Neural cell (in vitro differentiated cells): ENCODE measurements around the gene SEPTIN8. TPM values are rescaled to one million over a fixed set of nuclear protein-coding genes. Genes with fewer than 3 reads are reported as not detected.

Experiments used
- H2AFZ ChIP-seq: fragments of 200-600, 300-800 bp; sonication (generic), shearing (Covaris generic); 2 replicates; pipeline ENCODE4 v1.6.0; 2014; ENCODE audit warnings: low read depth, mild to moderate bottlenecking, antibody characterized with exemption, low read length, moderate library complexity
- H3F3A ChIP-seq: fragments of 200-600 bp; shearing (Covaris generic); 2 replicates; pipeline ENCODE4 v1.6.1; 2016; ENCODE audit warnings: mild to moderate bottlenecking, moderate library complexity, mixed read lengths, antibody characterized with exemption, low read length; ENCODE audit not compliant: insufficient read depth, poor library complexity, severe bottlenecking
- H3K27ac ChIP-seq: fragments of 200-600, 300-800 bp; sonication (generic), shearing (Covaris generic); 2 replicates; pipeline ENCODE4 v1.5.1; 2014; ENCODE audit warnings: mild to moderate bottlenecking, low read length, moderate library complexity
- H3K27me3 ChIP-seq: fragments of 300-800, 200-600 bp; sonication (generic), shearing (Covaris generic); 2 replicates; pipeline ENCODE4 v1.6.0; 2014; ENCODE audit warnings: mild to moderate bottlenecking, low read depth, low read length, moderate library complexity; ENCODE audit not compliant: insufficient read depth
- H3K36me3 ChIP-seq: fragments of 300-800, 200-600 bp; sonication (generic), shearing (Covaris generic); 2 replicates; pipeline ENCODE4 v1.5.1; 2014; ENCODE audit warnings: mild to moderate bottlenecking, antibody characterized with exemption, low read length, moderate library complexity; ENCODE audit not compliant: insufficient read depth
- H3K4me2 ChIP-seq: fragments of 300-800, 200-600 bp; sonication (generic), shearing (Covaris generic); 2 replicates; pipeline ENCODE4 v1.6.0; 2014; ENCODE audit warnings: mild to moderate bottlenecking, low read length
- H3K4me3 ChIP-seq: fragments of 300-800, 200-600 bp; sonication (generic), shearing (Covaris generic); 2 replicates; pipeline ENCODE4 v1.5.1; 2014; ENCODE audit warnings: mild to moderate bottlenecking, low read length, moderate library complexity
- H3K79me2 ChIP-seq: fragments of 200-600 bp; shearing (Covaris generic); replicated peaks from 2 replicates; pipeline ENCODE4 v1.6.0; 2014; ENCODE audit warnings: mild to moderate bottlenecking, low read length, moderate library complexity; ENCODE audit not compliant: insufficient read depth
- H3K9ac ChIP-seq: fragments of 300-800, 200-600 bp; sonication (generic), shearing (Covaris generic); 2 replicates; pipeline ENCODE4 v1.6.1; 2016; ENCODE audit warnings: mild to moderate bottlenecking, low read length, mixed read lengths
- H3K9me2 ChIP-seq: fragments of 200-600 bp; shearing (Covaris generic); 2 replicates; pipeline ENCODE4 v1.6.1; 2016; ENCODE audit warnings: mild to moderate bottlenecking, low read length, mixed read lengths; ENCODE audit not compliant: insufficient read depth
- H3K9me3 ChIP-seq: fragments of 200-600, 300-800 bp; sonication (generic), shearing (Covaris generic); 2 replicates; pipeline ENCODE4 v1.6.1; 2016; ENCODE audit warnings: mild to moderate bottlenecking, mixed run types, low read length, moderate library complexity, mixed read lengths
- H4K20me1 ChIP-seq: fragments of 200-600 bp; shearing (Covaris generic); 2 replicates; pipeline ENCODE4 v1.6.1; 2016; ENCODE audit warnings: mild to moderate bottlenecking, mixed run types; ENCODE audit not compliant: insufficient read depth
- EP300 ChIP-seq: fragments of 450-650 bp; conservative IDR thresholded peaks from 2 replicates; pipeline ENCODE4 v1.6.1; 2014; ENCODE audit warnings: antibody characterized with exemption, mild to moderate bottlenecking, moderate library complexity; ENCODE audit not compliant: poor library complexity, severe bottlenecking
- EZH2 ChIP-seq: fragments of 200-600, 300-800 bp; shearing (Covaris generic), sonication (generic); IDR thresholded peaks from 2 replicates; pipeline ENCODE4 v1.6.1; 2014; ENCODE audit warnings: antibody characterized with exemption, low read length, borderline replicate concordance, mild to moderate bottlenecking; ENCODE audit not compliant: insufficient read depth, poor library complexity, severe bottlenecking
- MXI1 ChIP-seq: fragments of 450-650 bp; conservative IDR thresholded peaks from 2 replicates; pipeline ENCODE4 v1.6.1; 2014; ENCODE audit warnings: antibody characterized with exemption, mild to moderate bottlenecking; ENCODE audit not compliant: poor library complexity, severe bottlenecking
- POLR2AphosphoS5 ChIP-seq: IDR thresholded peaks from 2 replicates; pipeline ENCODE4 v1.6.1; 2012
- RAD21 ChIP-seq: fragments of 450-650 bp; conservative IDR thresholded peaks from 2 replicates; pipeline ENCODE4 v1.6.1; 2014; ENCODE audit warnings: antibody characterized with exemption, mild to moderate bottlenecking, moderate library complexity
- SMC3 ChIP-seq: fragments of 450-650 bp; conservative IDR thresholded peaks from 2 replicates; pipeline ENCODE4 v1.6.1; 2014; ENCODE audit warnings: antibody characterized with exemption, mild to moderate bottlenecking, moderate library complexity; ENCODE audit not compliant: poor library complexity
- TAF1 ChIP-seq: IDR thresholded peaks from 2 replicates; pipeline ENCODE4 v1.6.1; 2012; ENCODE audit warnings: low read depth
- polyA plus RNA-seq: library from polyadenylated mRNA; depleted of rRNA; stranded (reverse); fragments of >200 nt; gene quantifications from 2 replicates; pipeline ENCODE4 v1.2.3, GENCODE V29; 2014
- TF ChIP-seq, protein P1 (sequence below): IDR thresholded peaks from 2 replicates; pipeline ENCODE4 v1.6.1; 2012; ENCODE audit warnings: borderline replicate concordance
- TF ChIP-seq, protein P2 (sequence below): fragments of 450-650 bp; IDR thresholded peaks from 2 replicates; pipeline ENCODE4 v1.5.1; 2014; ENCODE audit warnings: antibody characterized with exemption, mild to moderate bottlenecking, moderate library complexity; ENCODE audit not compliant: poor library complexity, severe bottlenecking

The SEPTIN8 gene
- polyA plus RNA-seq, 1 donor from 2014 or later: 37.7 TPM

DNA sequence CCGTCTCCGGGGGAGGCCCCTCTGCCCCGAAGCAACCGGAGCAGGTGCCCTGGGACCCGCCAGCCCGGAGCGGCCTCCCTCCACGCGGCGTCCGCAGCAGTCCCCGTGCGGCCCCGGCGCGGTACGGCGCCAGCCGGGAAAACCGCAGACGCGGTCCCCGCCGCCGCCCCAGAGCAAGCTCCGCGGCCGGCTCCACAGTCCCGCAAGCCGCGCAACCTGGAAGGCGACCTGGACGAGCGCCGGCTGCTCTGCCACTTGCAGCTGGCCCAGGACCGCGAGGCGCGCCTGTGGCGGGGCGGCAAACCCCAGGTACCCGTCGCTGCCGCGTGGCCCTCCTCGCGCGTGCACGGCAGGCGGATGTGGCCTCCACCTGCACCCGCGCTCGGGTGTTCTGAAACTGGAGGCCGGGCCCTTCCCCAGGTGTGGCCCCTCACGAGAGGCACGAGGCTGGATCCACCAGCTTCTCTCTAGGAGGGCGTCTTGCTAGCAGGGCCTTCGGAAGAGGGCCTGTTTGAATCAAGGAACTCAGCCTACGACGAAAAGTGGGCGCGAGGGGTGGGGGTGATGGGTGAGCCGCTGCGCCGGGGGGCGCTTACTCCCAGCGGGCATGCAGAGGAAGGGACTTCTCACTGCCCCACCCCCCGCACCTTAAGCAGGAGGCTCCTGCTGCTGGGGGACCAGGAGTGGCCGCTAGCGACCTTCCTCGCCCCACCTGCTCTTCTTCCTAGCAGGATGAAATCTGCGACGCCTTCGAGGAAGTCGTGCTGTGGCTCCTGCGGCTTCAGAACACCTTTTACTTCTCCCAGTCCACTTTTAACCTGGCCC lies 29.2 kb downstream of the SEPTIN8 start:
- Histone ChIP-seq H3K36me3 (no peaks in the 10 kb centered on the region), H3K9me2 (no peaks in the 10 kb centered on the region), H3K27ac (no peak overlapping the region), H3K9me3 (no peaks in the 10 kb centered on the region), H3F3A (no peaks in the 10 kb centered on the region), H3K9ac (no peak overlapping the region), H3K27me3 (peaks cover 44% of the 10 kb centered on the region), H3K79me2 (no peaks in the 10 kb centered on the region), H4K20me1 (no peaks in the 10 kb centered on the region), H3K4me2 (no peak overlapping the region), H3K4me3 (peak overlapping the region; percentile 55), H2AFZ (no peak overlapping the region)
- TF ChIP-seq, protein P1, sequence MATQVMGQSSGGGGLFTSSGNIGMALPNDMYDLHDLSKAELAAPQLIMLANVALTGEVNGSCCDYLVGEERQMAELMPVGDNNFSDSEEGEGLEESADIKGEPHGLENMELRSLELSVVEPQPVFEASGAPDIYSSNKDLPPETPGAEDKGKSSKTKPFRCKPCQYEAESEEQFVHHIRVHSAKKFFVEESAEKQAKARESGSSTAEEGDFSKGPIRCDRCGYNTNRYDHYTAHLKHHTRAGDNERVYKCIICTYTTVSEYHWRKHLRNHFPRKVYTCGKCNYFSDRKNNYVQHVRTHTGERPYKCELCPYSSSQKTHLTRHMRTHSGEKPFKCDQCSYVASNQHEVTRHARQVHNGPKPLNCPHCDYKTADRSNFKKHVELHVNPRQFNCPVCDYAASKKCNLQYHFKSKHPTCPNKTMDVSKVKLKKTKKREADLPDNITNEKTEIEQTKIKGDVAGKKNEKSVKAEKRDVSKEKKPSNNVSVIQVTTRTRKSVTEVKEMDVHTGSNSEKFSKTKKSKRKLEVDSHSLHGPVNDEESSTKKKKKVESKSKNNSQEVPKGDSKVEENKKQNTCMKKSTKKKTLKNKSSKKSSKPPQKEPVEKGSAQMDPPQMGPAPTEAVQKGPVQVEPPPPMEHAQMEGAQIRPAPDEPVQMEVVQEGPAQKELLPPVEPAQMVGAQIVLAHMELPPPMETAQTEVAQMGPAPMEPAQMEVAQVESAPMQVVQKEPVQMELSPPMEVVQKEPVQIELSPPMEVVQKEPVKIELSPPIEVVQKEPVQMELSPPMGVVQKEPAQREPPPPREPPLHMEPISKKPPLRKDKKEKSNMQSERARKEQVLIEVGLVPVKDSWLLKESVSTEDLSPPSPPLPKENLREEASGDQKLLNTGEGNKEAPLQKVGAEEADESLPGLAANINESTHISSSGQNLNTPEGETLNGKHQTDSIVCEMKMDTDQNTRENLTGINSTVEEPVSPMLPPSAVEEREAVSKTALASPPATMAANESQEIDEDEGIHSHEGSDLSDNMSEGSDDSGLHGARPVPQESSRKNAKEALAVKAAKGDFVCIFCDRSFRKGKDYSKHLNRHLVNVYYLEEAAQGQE: no peak
- no peak for TF ChIP-seq SMC3
- TF ChIP-seq EZH2: no peak
- TF ChIP-seq TAF1: no peak
- TF ChIP-seq, protein P2, sequence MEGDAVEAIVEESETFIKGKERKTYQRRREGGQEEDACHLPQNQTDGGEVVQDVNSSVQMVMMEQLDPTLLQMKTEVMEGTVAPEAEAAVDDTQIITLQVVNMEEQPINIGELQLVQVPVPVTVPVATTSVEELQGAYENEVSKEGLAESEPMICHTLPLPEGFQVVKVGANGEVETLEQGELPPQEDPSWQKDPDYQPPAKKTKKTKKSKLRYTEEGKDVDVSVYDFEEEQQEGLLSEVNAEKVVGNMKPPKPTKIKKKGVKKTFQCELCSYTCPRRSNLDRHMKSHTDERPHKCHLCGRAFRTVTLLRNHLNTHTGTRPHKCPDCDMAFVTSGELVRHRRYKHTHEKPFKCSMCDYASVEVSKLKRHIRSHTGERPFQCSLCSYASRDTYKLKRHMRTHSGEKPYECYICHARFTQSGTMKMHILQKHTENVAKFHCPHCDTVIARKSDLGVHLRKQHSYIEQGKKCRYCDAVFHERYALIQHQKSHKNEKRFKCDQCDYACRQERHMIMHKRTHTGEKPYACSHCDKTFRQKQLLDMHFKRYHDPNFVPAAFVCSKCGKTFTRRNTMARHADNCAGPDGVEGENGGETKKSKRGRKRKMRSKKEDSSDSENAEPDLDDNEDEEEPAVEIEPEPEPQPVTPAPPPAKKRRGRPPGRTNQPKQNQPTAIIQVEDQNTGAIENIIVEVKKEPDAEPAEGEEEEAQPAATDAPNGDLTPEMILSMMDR: no peak
- TF ChIP-seq MXI1: no peak
- no peak for TF ChIP-seq POLR2AphosphoS5
- no peak for TF ChIP-seq RAD21
- no peak for TF ChIP-seq EP300

DNA sequence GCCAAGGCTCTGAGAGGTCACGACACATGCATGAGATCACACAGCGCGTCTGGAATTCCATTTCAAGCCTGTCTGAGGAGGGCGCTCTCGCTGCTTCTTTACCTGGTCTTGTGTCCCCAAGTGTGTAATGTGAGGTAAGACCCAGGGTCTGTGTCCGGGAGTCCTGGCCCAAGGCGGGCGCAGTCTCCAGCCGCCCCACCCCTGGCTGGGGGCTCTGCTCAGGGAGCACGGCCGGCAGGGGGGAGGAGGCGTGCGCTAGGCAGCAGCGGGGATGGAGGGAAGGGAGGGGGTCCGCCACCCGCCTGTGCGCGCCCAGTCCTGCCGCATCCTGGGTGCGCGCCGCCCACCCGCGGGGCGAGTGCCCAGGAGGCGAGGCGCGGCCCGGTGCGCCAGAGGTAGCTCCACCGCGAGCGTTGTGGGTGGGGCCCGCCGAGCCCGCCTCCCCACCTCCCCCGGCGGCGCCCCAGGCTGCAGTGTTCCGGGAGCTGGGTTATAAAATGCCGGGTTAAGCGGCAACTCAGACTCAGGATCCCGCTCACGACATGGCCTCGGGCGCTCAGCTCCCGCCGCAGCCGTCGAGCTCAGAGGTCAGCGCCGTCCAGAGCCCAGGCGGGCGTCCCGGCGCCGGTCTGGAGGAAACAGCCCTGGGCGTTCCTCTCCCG lies 30.0 kb downstream of the SEPTIN8 start, which contains the start of gene CCNI2:
Gene CCNI2, plus strand, starts transcription at position 473 of the 662 bp plus-strand sequence. Its CDS starts 70 bp downstream, at position 543.
- Histone ChIP-seq H3K36me3 (no peaks in the 10 kb centered on the region), H3K4me3 (peak within 1 kb of the TSS; percentile 55), H2AFZ (no peak within 1 kb of the TSS), H4K20me1 (no peaks in the 10 kb centered on the region), H3K79me2 (no peaks in the 10 kb centered on the region), H3K4me2 (no peak within 1 kb of the TSS), H3K27ac (no peak within 1 kb of the TSS), H3K27me3 (peaks cover 44% of the 10 kb centered on the region), H3K9ac (no peak within 1 kb of the TSS), H3K9me3 (no peaks in the 10 kb centered on the region), H3K9me2 (no peaks in the 10 kb centered on the region), H3F3A (no peaks in the 10 kb centered on the region)
- TF ChIP-seq TAF1 (no peak), SMC3 (no peak), POLR2AphosphoS5 (no peak)
- TF ChIP-seq, protein P2: no peak
